HG02678 (cell line): ENCODE measurements around the gene UQCC5.

Experiments used
- ATAC-seq: cut with Tn5 transposase; IDR thresholded peaks from one replicate; pipeline ENCODE4 v1.9.1; 2021; ENCODE audit warnings: mild to moderate bottlenecking, moderate library complexity; ENCODE audit not compliant: unreplicated experiment

UQCC5 gene

GRCh38 chr3:52558436-52558835 lies 22.0 kb downstream of the UQCC5 start:
- ATAC-seq: no peak

DNA sequence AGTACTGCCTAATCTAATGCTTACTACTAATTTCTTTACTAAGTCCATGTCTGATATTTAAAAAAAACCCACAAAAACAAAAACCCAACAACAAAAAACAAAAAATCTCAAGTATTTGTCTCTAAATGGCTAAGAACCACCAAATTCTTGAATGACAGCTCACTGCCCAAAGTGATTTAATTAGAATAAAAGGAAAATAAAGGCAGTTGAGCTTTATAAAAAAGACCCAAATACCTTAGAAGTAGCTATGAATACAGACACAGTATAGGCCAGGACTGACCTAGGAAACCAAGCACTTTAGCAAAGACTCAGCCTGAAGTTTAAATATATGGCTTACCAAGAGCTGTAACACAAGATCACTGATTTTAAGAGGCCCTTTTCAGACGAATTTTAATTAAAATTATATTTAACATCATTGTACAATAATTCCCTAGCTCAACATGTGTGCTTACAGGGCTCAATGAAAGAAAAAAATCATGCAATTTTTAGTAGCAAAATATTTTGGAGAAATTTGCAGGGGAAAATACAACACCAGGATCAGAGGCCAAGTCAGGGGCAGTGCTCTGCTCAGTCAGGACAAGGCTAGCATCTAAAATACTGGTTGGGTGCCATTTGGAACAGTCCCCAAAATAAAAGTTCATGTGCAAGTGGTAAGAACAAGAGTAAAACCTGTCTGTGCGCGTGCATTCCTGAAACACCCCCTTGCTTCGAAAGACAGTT lies 24.8 kb downstream of the UQCC5 start:
- ATAC-seq: no peak

DNA sequence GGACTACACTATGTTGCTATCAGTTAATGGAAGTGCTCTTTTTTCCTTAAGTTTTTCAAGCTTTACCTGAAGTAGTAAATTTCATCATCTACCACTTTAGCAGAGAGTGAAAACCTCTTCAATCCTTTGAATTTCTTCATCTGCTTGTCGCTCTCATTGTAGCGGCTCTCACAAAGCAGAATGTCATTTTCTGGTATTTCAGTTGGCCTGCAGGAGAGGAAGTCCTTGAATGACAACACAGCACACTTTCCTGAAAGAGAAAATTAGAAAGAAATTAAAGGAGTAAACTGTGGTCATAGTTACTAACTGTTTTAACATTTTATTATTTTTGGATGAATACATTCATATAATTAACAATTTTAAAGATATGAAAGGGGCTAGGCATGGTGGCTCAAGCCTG lies 27.6 kb downstream of the UQCC5 start:
- no peak for ATAC-seq

DNA sequence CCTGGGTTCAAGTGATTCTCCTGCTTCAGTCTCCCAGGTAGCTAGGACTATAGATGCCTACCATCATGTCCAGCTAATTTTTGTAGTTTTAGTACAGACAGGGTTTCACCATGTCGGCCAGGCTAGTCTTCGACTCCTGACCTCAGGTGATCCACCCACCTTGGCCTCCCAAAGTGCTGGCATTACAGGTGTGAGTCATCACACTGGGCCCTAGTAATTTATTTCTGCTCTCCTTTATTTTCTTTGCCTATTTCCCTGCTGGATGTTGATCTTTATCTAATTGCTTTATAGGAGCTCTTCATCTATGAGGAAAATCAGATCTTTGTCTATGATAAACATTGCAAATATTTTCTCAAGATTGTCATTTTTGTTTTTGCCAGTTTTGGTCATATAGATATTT lies 31.7 kb downstream of the UQCC5 start:
- no peak for ATAC-seq

- ATAC-seq: no peak
These were observed 33.7 kb downstream of the UQCC5 start for GRCh38 chr3:52570076-52570475.

DNA sequence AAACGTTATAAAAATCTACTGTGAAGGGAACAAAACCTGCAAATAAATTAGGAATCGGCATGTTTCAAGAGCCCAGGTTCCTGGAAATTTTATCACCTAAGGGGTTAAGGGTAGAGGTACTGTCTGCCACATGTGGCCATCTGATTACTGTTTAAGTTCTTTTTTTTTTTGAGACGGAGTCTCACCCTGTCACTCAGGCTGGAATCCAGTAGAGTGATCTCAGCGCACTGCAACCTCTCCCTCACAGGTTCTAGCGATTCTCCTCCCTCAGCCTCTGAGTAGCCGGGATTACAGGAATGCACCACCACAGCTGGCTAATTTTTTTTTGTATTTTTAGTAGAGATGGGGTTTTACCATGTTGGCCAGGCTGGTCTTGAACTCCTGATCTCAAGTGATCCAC lies 35.8 kb downstream of the UQCC5 start:
- ATAC-seq: no peak

GRCh38 chr3:52574056-52574965 lies 37.9 kb downstream of the UQCC5 start:
- ATAC-seq: no peak
